HCT116 (cell line): ENCODE data around the gene ARID2. TPM values are rescaled to one million over a fixed set of nuclear protein-coding genes. Genes with fewer than 3 reads are reported as not detected.
A peak's percentile ranks its signal among the peaks of the same experiment; 100 is the strongest.

Experiments
- ATAC-seq: fragments of 200-7000 bp; cut with Tn5 transposase; 2 replicates; pipeline ENCODE4 v1.9.1; 2020; ENCODE audit warnings: mild to moderate bottlenecking, moderate library complexity
- BruUV-seq: library from RNA; stranded (reverse); fragments of 400-500 nt; replicated peaks from 2 replicates; lab custom pipeline; 2021; lab: Mats Ljungman, UMichigan
- CTCF ChIA-PET: fragments of 300-600 bp; sonication (Branson Sonifier 250); formaldehyde crosslinking; loops from one replicate; lab custom pipeline; 2021; ENCODE audit warnings: antibody characterized with exemption; lab: Charles Lee
- POLR2A ChIA-PET: fragments of 300-600, 350-600 bp; sonication (Branson Sonifier 250); formaldehyde crosslinking; loops from one replicate; lab custom pipeline; 2021; ENCODE audit warnings: antibody characterized with exemption; lab: Charles Lee
- RAD21 ChIA-PET, 2 experiments: fragments of 300-600 bp; sonication (Branson Sonifier 250); formaldehyde crosslinking; loops; one replicate each; lab custom pipeline; 2023; ENCODE audit warnings: low total read pairs in 2 of 2; ENCODE audit not compliant: uncharacterized antibody in 2 of 2, unreplicated experiment in 2 of 2, low non-redundant PET in 1 of 2; lab: Charles Lee
- DNase-seq: peaks from one replicate; pipeline ENCODE4 v3.0.0-alpha.2; 2010; ENCODE audit warnings: low read depth, low spot score
- H2AFZ ChIP-seq: fragments of 200-600 bp; shearing (Covaris generic), sonication (generic); 2 replicates; pipeline ENCODE4 v1.6.1; 2017; ENCODE audit warnings: low read depth, mixed run types, mixed read lengths, antibody characterized with exemption, low read length; ENCODE audit not compliant: poor library complexity, severe bottlenecking
- H3K27ac ChIP-seq: 2 replicates; pipeline ENCODE4 v1.5.1; 2012; ENCODE audit warnings: low read depth, low read length
- H3K27me3 ChIP-seq: fragments of 200-600 bp; sonication (generic); 2 replicates; pipeline ENCODE4 v1.6.1; 2016; ENCODE audit warnings: mixed run types, low read length, mixed read lengths; ENCODE audit not compliant: insufficient read depth
- H3K36me3 ChIP-seq, 2 experiments: fragments of 200-500 bp in 1 of 2; fragments of 200-600 bp in 1 of 2; sonication (Bioruptor generic) in 1 of 2; sonication (generic) in 1 of 2; 2 replicates each; pipeline versions ENCODE4 v1.5.1 to v1.6.1; 2014 to 2016; ENCODE audit warnings: low read length in 2 of 2, inconsistent platforms in 1 of 2, mixed read lengths in 1 of 2, mixed run types in 1 of 2; ENCODE audit not compliant: insufficient read depth in 2 of 2, control insufficient read depth in 1 of 2
- H3K4me1 ChIP-seq, 2 experiments: fragments of 200-600 bp in 1 of 2; sonication (generic) in 1 of 2; 2 replicates each; pipeline versions ENCODE4 v1.5.1 to v1.6.1; 2012 to 2017; ENCODE audit warnings: low read length in 2 of 2, inconsistent platforms in 1 of 2, mild to moderate bottlenecking in 1 of 2, mixed read lengths in 1 of 2, mixed run types in 1 of 2, moderate library complexity in 1 of 2; ENCODE audit not compliant: insufficient read depth in 2 of 2, control insufficient read depth in 1 of 2
- H3K4me2 ChIP-seq: fragments of 200-600 bp; sonication (generic); 2 replicates; pipeline ENCODE4 v1.6.1; 2017; ENCODE audit warnings: mixed run types, low read length, mixed read lengths
- H3K4me3 ChIP-seq, 2 experiments: fragments of 200-600 bp in 1 of 2; sonication (generic) in 1 of 2; replicated peaks in 1 of 2; 2 replicates each; pipeline ENCODE4 v1.5.1; 2011 to 2016; ENCODE audit warnings: low read length in 2 of 2, control low read depth in 1 of 2, low read depth in 1 of 2, mild to moderate bottlenecking in 1 of 2, mixed read lengths in 1 of 2, mixed run types in 1 of 2
- H3K79me2 ChIP-seq: fragments of 200-600 bp; sonication (generic); 2 replicates; pipeline ENCODE4 v1.6.1; 2017; ENCODE audit warnings: mild to moderate bottlenecking, mixed run types, low read length, moderate library complexity, mixed read lengths; ENCODE audit not compliant: insufficient read depth
- H3K9ac ChIP-seq: fragments of 200-600 bp; sonication (generic); 2 replicates; pipeline ENCODE4 v1.6.1; 2016; ENCODE audit warnings: low read length, mixed read lengths
- H3K9me2 ChIP-seq: fragments of 200-600 bp; sonication (generic), shearing (Covaris generic); 2 replicates; pipeline ENCODE4 v1.6.1; 2017; ENCODE audit warnings: mixed run types, mild to moderate bottlenecking, moderate library complexity; ENCODE audit not compliant: insufficient read depth
- H3K9me3 ChIP-seq, 2 experiments: fragments of 200-500 bp in 1 of 2; fragments of 200-600 bp in 1 of 2; sonication (Bioruptor generic) in 1 of 2; sonication (generic) in 1 of 2; 2 replicates each; pipeline ENCODE4 v1.6.1; 2014 to 2017; ENCODE audit warnings: low read length in 2 of 2, mixed read lengths in 2 of 2, inconsistent platforms in 1 of 2, low read depth in 1 of 2, mild to moderate bottlenecking in 1 of 2, mixed run types in 1 of 2, moderate library complexity in 1 of 2; ENCODE audit not compliant: control insufficient read depth in 1 of 2, insufficient read depth in 1 of 2
- H4K20me1 ChIP-seq: fragments of 200-600 bp; sonication (generic), shearing (Covaris generic); 2 replicates; pipeline ENCODE4 v1.6.1; 2017; ENCODE audit warnings: mixed run types, mild to moderate bottlenecking, moderate library complexity; ENCODE audit not compliant: insufficient read depth
- ATF3 ChIP-seq: IDR thresholded peaks from 2 replicates; pipeline ENCODE4 v1.6.1; 2012
- CTCF ChIP-seq, 3 experiments: fragments of 200-600 bp in 1 of 3; sonication (generic) in 1 of 3; IDR thresholded peaks in 2 of 3; conservative IDR thresholded peaks in 1 of 3; 2 replicates each; pipeline ENCODE4 v1.5.1; 2012 to 2017; ENCODE audit warnings: low read depth in 2 of 3, low read length in 2 of 3, antibody characterized with exemption in 1 of 3, borderline replicate concordance in 1 of 3, control low read depth in 1 of 3, mild to moderate bottlenecking in 1 of 3, mixed read lengths in 1 of 3, mixed run types in 1 of 3, moderate library complexity in 1 of 3; ENCODE audit not compliant: insufficient read depth in 1 of 3
- EGR1 ChIP-seq: IDR thresholded peaks from 2 replicates; pipeline ENCODE4 v1.6.1; 2012; ENCODE audit warnings: low read depth
- ELF1 ChIP-seq: IDR thresholded peaks from 2 replicates; pipeline ENCODE4 v1.6.1; 2012; ENCODE audit warnings: low read depth, borderline replicate concordance
- MAX ChIP-seq: IDR thresholded peaks from 2 replicates; pipeline ENCODE4 v1.6.1; 2012
- RAD21 ChIP-seq: IDR thresholded peaks from 2 replicates; pipeline ENCODE4 v1.6.1; 2012; ENCODE audit warnings: low read depth, mild to moderate bottlenecking
- YY1 ChIP-seq: IDR thresholded peaks from 2 replicates; pipeline ENCODE4 v1.6.1; 2011; ENCODE audit warnings: low read length, low read depth, moderate library complexity, mild to moderate bottlenecking; ENCODE audit not compliant: insufficient replicate concordance; ENCODE audit errors: extremely low read depth
- ZFX ChIP-seq: fragments of 450-650 bp; IDR thresholded peaks from 2 replicates; pipeline ENCODE4 v1.6.1; 2017
- intact Hi-C: fragments of 100-400 bp; cut with micrococcal nuclease; formaldehyde crosslinking; loops from 2 replicates; pipeline ENCODE4 v1.10.0; 2022
- total RNA-seq: library from RNA; stranded (reverse); gene quantifications from one replicate; pipeline ENCODE4 v1.2.1, GENCODE V29; 2021; ENCODE audit not compliant: unreplicated experiment

Gene ARID2
- total RNA-seq, 1 experiment from 2014 or later, result 30.5 TPM

- intact Hi-C loops, result no loop called here
- H4K20me1 ChIP-seq, result peaks cover 11% of the 10 kb centered on the region; the same call in 1 of the 2 replicates
- no peak overlapping the region for H3K27ac ChIP-seq
- no peak overlapping the region for H3K4me2 ChIP-seq
- H3K9me3 ChIP-seq, result no peaks in the 10 kb centered on the region
- no peak overlapping the region for H2AFZ ChIP-seq
- ChIA-PET RAD21 (no interaction called here), POLR2A (no interaction called here), CTCF (no interaction called here)
- H3K36me3 ChIP-seq, result no peaks in the 10 kb centered on the region
- no TSS peak for BruUV-seq
- DNase-seq, result no peak
- no peak overlapping the region for H3K9ac ChIP-seq
- no peaks in the 10 kb centered on the region for H3K27me3 ChIP-seq
- TF ChIP-seq ELF1 (no peak), ATF3 (no peak), YY1 (no peak), MAX (no peak), ZFX (no peak)
- H3K9me2 ChIP-seq, result no peaks in the 10 kb centered on the region
- no peak for ATAC-seq
- H3K4me3 ChIP-seq, result no peak overlapping the region
- H3K4me1 ChIP-seq, result no peaks in the 10 kb centered on the region
- H3K79me2 ChIP-seq, result peaks cover 61% of the 10 kb centered on the region
Observed at GRCh38 chr12:45803111-45803510, 73.6 kb downstream of the ARID2 start.

- ChIA-PET RAD21 (no interaction called here), POLR2A (no interaction called here)
- no peak overlapping the region for H2AFZ ChIP-seq
Observed at GRCh38 chr12:45816652-45817051, 87.1 kb downstream of the ARID2 start.

More at GRCh38 chr12:45816652-45817051, 87.1 kb downstream of the ARID2 start:
- no peaks in the 10 kb centered on the region for H3K9me2 ChIP-seq
- intact Hi-C loops, result no loop called here
- H3K36me3 ChIP-seq, result peaks cover 4 to 6% of the 10 kb centered on the region in 2 experiments; a peak in 2 of 4 replicates
- CTCF ChIA-PET, result no interaction called here
- no peak overlapping the region for H3K9ac ChIP-seq
- DNase-seq, result no peak
- TF ChIP-seq EGR1 (no peak), RAD21 (no peak), ELF1 (no peak), CTCF (IDR thresholded peaks at IDR 0.05 in 2 of 3, conservative IDR thresholded peaks at IDR 0.05 in 1 of 3; ENCODE audit: borderline replicate concordance in 1 of 3, insufficient read depth in 1 of 3, low read depth in 2 of 3, low read length in 2 of 3) (peak in 2 of 3 experiments; percentile 4 to 21; a peak in 2 of 6 replicates)
- H3K27ac ChIP-seq, result no peak overlapping the region
- H3K4me3 ChIP-seq, result no peak overlapping the region
- no TSS peak for BruUV-seq
- H3K79me2 ChIP-seq, result peaks cover 13% of the 10 kb centered on the region; the same call in 1 of the 2 replicates
- no peaks in the 10 kb centered on the region for H4K20me1 ChIP-seq
- no peak for ATAC-seq
- H3K9me3 ChIP-seq, result no peaks in the 10 kb centered on the region
- no peaks in the 10 kb centered on the region for H3K4me1 ChIP-seq
- no peak overlapping the region for H3K4me2 ChIP-seq
- no peaks in the 10 kb centered on the region for H3K27me3 ChIP-seq
